Loucy (cell line): ENCODE data around the gene MYMK.

Experiments used
- EZH2phosphoT487 ChIP-seq: fragments of 200-600 bp; IDR thresholded peaks from 2 replicates; pipeline ENCODE4 v1.6.1; 2018; ENCODE audit warnings: antibody characterized with exemption, mild to moderate bottlenecking, moderate library complexity, borderline replicate concordance
- TF ChIP-seq, protein P1 (sequence below): fragments of 200-600 bp; sonication (generic); conservative IDR thresholded peaks from 2 replicates; pipeline ENCODE4 v1.5.1; 2014; ENCODE audit warnings: mild to moderate bottlenecking, antibody characterized with exemption, low read length

DNA sequence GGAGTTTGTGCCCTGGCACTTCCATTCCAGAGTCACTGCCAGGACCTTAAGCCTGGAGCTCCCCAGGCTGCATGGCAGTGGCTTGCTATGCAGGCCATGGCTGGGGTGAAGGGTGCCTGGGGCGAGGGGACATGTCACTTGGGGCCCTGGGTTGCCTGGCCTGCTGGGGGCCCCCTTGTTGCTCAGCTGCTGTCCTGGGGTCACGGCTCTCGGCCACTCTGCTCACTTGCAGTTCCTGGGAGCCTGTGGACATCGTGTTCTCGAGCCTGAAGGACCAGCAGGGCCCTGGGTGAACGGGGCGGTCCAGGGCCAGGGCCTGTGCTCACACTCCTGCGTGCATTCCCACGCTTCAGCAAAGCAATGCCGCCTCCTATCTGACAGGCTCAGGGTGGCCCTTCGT lies 31.3 kb downstream of the MYMK start:
- TF ChIP-seq, protein P1, sequence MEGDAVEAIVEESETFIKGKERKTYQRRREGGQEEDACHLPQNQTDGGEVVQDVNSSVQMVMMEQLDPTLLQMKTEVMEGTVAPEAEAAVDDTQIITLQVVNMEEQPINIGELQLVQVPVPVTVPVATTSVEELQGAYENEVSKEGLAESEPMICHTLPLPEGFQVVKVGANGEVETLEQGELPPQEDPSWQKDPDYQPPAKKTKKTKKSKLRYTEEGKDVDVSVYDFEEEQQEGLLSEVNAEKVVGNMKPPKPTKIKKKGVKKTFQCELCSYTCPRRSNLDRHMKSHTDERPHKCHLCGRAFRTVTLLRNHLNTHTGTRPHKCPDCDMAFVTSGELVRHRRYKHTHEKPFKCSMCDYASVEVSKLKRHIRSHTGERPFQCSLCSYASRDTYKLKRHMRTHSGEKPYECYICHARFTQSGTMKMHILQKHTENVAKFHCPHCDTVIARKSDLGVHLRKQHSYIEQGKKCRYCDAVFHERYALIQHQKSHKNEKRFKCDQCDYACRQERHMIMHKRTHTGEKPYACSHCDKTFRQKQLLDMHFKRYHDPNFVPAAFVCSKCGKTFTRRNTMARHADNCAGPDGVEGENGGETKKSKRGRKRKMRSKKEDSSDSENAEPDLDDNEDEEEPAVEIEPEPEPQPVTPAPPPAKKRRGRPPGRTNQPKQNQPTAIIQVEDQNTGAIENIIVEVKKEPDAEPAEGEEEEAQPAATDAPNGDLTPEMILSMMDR, result no peak
- TF ChIP-seq EZH2phosphoT487, result no peak
